Uterus (tissue), 2 donors: ENCODE results near the gene BLTP3A.

Experiments used
- POLR2A ChIP-seq, 2 donors: fragments of 450-650 bp; IDR thresholded peaks; one replicate each; pipeline ENCODE4 v1.6.1; 2016; ENCODE audit warnings: antibody characterized with exemption in 2 of 2, mild to moderate bottlenecking in 1 of 2, moderate library complexity in 1 of 2
- TF ChIP-seq, protein P1 (sequence below), 4 experiments: fragments of 200-600 bp in 2 of 4; fragments of 450-650 bp in 2 of 4; sonication (generic) in 2 of 4; IDR thresholded peaks; one replicate each; pipeline ENCODE4 v1.5.1; 2016 to 2019; ENCODE audit warnings: antibody characterized with exemption in 4 of 4, mild to moderate bottlenecking in 2 of 4, moderate library complexity in 1 of 4

DNA sequence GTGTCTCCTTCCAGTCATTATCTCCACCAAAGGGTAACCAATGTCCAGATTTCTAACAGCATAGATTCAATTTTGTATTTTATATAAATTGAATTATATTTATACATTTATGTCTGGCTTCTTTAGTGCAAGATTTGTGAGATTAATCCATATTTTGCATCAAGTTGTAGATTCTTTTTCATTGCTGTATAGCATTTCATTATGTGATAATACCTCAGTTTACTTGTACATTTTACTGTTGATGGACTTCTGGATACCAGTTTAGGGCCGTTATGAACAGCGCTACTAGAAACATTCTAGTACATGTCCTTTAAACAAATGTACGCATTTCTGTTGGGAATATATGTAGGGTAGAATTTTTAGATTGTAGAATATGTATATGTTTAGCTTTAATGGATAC is 6.2 kb downstream of the BLTP3A start:
- TF ChIP-seq, protein P1, sequence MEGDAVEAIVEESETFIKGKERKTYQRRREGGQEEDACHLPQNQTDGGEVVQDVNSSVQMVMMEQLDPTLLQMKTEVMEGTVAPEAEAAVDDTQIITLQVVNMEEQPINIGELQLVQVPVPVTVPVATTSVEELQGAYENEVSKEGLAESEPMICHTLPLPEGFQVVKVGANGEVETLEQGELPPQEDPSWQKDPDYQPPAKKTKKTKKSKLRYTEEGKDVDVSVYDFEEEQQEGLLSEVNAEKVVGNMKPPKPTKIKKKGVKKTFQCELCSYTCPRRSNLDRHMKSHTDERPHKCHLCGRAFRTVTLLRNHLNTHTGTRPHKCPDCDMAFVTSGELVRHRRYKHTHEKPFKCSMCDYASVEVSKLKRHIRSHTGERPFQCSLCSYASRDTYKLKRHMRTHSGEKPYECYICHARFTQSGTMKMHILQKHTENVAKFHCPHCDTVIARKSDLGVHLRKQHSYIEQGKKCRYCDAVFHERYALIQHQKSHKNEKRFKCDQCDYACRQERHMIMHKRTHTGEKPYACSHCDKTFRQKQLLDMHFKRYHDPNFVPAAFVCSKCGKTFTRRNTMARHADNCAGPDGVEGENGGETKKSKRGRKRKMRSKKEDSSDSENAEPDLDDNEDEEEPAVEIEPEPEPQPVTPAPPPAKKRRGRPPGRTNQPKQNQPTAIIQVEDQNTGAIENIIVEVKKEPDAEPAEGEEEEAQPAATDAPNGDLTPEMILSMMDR (IDR thresholded peaks at IDR 0.05): no peak
- TF ChIP-seq POLR2A (IDR thresholded peaks at IDR 0.05): no peak
